GM23248 (cell line): ENCODE data around the gene LYG1. TPM values are rescaled to one million over a fixed set of nuclear protein-coding genes. Genes with fewer than 3 reads are reported as not detected.

ENCODE experiments used
- DNase-seq: peaks from one replicate; pipeline ENCODE4 v3.0.0-alpha.2; 2015
- H2AFZ ChIP-seq: fragments of 200-600 bp; sonication (generic); 2 replicates; pipeline ENCODE4 v1.6.1; 2016; ENCODE audit warnings: antibody characterized with exemption
- H3F3A ChIP-seq: fragments of 200-600 bp; sonication (generic); 2 replicates; pipeline ENCODE4 v1.6.1; 2016; ENCODE audit warnings: mild to moderate bottlenecking, antibody characterized with exemption, mixed run types; ENCODE audit not compliant: insufficient read depth
- H3K27ac ChIP-seq: fragments of 200-600 bp; sonication (generic); 2 replicates; pipeline ENCODE4 v1.5.1; 2016; ENCODE audit warnings: mild to moderate bottlenecking
- H3K27me3 ChIP-seq: fragments of 200-600 bp; sonication (generic); replicated peaks from 2 replicates; pipeline ENCODE4 v1.6.1; 2016; ENCODE audit warnings: mild to moderate bottlenecking; ENCODE audit not compliant: insufficient read depth
- H3K36me3 ChIP-seq: fragments of 200-600 bp; sonication (generic); 2 replicates; pipeline ENCODE4 v1.6.1; 2016; ENCODE audit warnings: low read depth, mild to moderate bottlenecking
- H3K4me1 ChIP-seq: fragments of 200-600 bp; sonication (generic); 2 replicates; pipeline ENCODE4 v1.6.1; 2016; ENCODE audit warnings: mild to moderate bottlenecking; ENCODE audit not compliant: insufficient read depth
- H3K4me2 ChIP-seq: fragments of 200-600 bp; sonication (generic); one replicate; pipeline ENCODE4 v1.6.1; 2016; ENCODE audit warnings: mild to moderate bottlenecking; ENCODE audit not compliant: unreplicated experiment
- H3K4me3 ChIP-seq: fragments of 200-600 bp; sonication (generic); 2 replicates; pipeline ENCODE4 v1.5.1; 2016; ENCODE audit warnings: mild to moderate bottlenecking
- H3K79me2 ChIP-seq: fragments of 200-600 bp; sonication (generic); 2 replicates; pipeline ENCODE4 v1.6.1; 2016; ENCODE audit warnings: mild to moderate bottlenecking; ENCODE audit not compliant: insufficient read depth
- H3K9ac ChIP-seq: fragments of 200-600 bp; sonication (generic); 2 replicates; pipeline ENCODE4 v1.6.1; 2016; ENCODE audit warnings: mild to moderate bottlenecking
- H3K9me2 ChIP-seq: fragments of 200-600 bp; sonication (generic); 2 replicates; pipeline ENCODE4 v1.6.1; 2016; ENCODE audit warnings: mixed run types, mild to moderate bottlenecking, moderate library complexity; ENCODE audit not compliant: insufficient read depth
- H3K9me3 ChIP-seq: fragments of 200-600 bp; sonication (generic); one replicate; pipeline ENCODE4 v1.6.1; 2017; ENCODE audit warnings: low read depth
- H4K20me1 ChIP-seq: fragments of 200-600 bp; sonication (generic); 2 replicates; pipeline ENCODE4 v1.6.0; 2016; ENCODE audit not compliant: insufficient read depth
- EZH2 ChIP-seq: fragments of 200-600 bp; sonication (generic); IDR thresholded peaks from 2 replicates; pipeline ENCODE4 v1.6.1; 2018; ENCODE audit warnings: antibody characterized with exemption, mild to moderate bottlenecking; ENCODE audit not compliant: insufficient read depth, poor library complexity, severe bottlenecking
- EZH2phosphoT487 ChIP-seq: fragments of 200-600 bp; sonication (generic); IDR thresholded peaks from 2 replicates; pipeline ENCODE4 v1.6.1; 2018; ENCODE audit warnings: antibody characterized with exemption, moderate library complexity, mild to moderate bottlenecking, low read depth; ENCODE audit not compliant: insufficient read depth
- WGBS, 2 experiments: methylation state at CpG; one replicate each; pipeline ENCODE4 v1.1.6; 2015 to 2017; ENCODE audit warnings: low lambda C conversion rate in 2 of 2, low coverage in 1 of 2; ENCODE audit errors: missing lambda C conversion rate in 2 of 2; 5-methylcytosine and 5-hydroxymethylcytosine counted together
- in situ Hi-C: fragments of 300-500 bp; cut with MboI; formaldehyde crosslinking; loops from 2 replicates; pipeline ENCODE4 v1.15.0; 2020
- polyA plus RNA-seq: library from polyadenylated mRNA; unstranded; fragments of >200 nt; fragmentation: Nextera tagmentation; extraction: Ambion mirVana; gene quantifications from 2 replicates; pipeline ENCODE4 v1.2.1, GENCODE V29; 2016
- total RNA-seq: library from RNA; depleted of rRNA; stranded (reverse); fragments of >200 nt; shearing (Covaris generic); gene quantifications from 2 replicates; pipeline ENCODE4 v1.2.3, GENCODE V29; 2014; rRNA removed

LYG1 gene
- total and polyA plus RNA-seq, 2 experiments from 2014 or later = 0.19 TPM; not detected in 1

- H3F3A ChIP-seq = no peaks in the 10 kb centered on the region
- H3K79me2 ChIP-seq = no peaks in the 10 kb centered on the region
- WGBS, 2 experiments = 67 to 76% methylated on average over 2 of the region's 2 CpGs
- no peak for TF ChIP-seq EZH2
- no peak for TF ChIP-seq EZH2phosphoT487
- no peaks in the 10 kb centered on the region for H3K27me3 ChIP-seq
- no peaks in the 10 kb centered on the region for H3K36me3 ChIP-seq
- H3K9ac ChIP-seq = no peak overlapping the region
- no peak overlapping the region for H3K4me2 ChIP-seq
- no peaks in the 10 kb centered on the region for H4K20me1 ChIP-seq
- DNase-seq = no peak
- H3K9me3 ChIP-seq = no peaks in the 10 kb centered on the region
- no peaks in the 10 kb centered on the region for H3K4me1 ChIP-seq
- H2AFZ ChIP-seq = no peak overlapping the region
- H3K4me3 ChIP-seq = no peak overlapping the region
- no peaks in the 10 kb centered on the region for H3K9me2 ChIP-seq
- in situ Hi-C loops = no loop called here
- no peak overlapping the region for H3K27ac ChIP-seq
Observed at GRCh38 chr2:99249951-99250350, 51.0 kb downstream of the LYG1 start.

DNA sequence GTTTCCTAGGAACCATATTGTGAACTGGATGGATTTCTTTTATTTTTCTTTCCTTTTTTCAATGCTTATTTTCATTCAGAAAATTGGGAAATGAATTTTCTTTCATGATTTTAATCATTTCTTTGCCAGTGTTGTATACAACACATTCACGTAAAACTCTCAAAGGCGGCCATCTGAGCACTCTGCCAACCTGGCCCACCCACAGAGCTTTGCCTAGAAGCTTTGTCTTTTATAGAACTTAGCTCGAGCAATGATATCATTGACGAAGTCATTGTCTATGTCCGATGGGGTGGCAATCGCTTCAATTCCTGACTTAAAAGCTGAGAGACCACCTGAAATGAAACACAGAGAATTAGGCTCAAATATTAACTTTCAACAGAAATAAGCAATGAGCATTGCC lies 58.8 kb downstream of the LYG1 start:
- WGBS, 2 experiments = 25 to 28% methylated on average over 6 of the region's 6 CpGs
- no peak overlapping the region for H2AFZ ChIP-seq
- no peaks in the 10 kb centered on the region for H3K36me3 ChIP-seq
- no peaks in the 10 kb centered on the region for H3K79me2 ChIP-seq
- in situ Hi-C loops = no loop called here
- no peaks in the 10 kb centered on the region for H3F3A ChIP-seq
- H3K9me2 ChIP-seq = no peaks in the 10 kb centered on the region
- H3K4me3 ChIP-seq = no peak overlapping the region
- TF ChIP-seq EZH2 (no peak), EZH2phosphoT487 (no peak)
- H3K4me1 ChIP-seq = no peaks in the 10 kb centered on the region
- no peak overlapping the region for H3K27ac ChIP-seq
- no peaks in the 10 kb centered on the region for H3K27me3 ChIP-seq
- H3K4me2 ChIP-seq = no peak overlapping the region
- H3K9ac ChIP-seq = no peak overlapping the region
- H4K20me1 ChIP-seq = no peaks in the 10 kb centered on the region
- H3K9me3 ChIP-seq = no peaks in the 10 kb centered on the region
- no peak for DNase-seq

- no peaks in the 10 kb centered on the region for H3K9me2 ChIP-seq
- H3K9ac ChIP-seq = no peak overlapping the region
- H3K36me3 ChIP-seq = no peaks in the 10 kb centered on the region
- no peak overlapping the region for H3K4me2 ChIP-seq
- WGBS, 2 experiments = 80 to 93% methylated on average over 6 of the region's 6 CpGs
- H3K79me2 ChIP-seq = no peaks in the 10 kb centered on the region
- in situ Hi-C loops = no loop called here
- H3K9me3 ChIP-seq = no peaks in the 10 kb centered on the region
- no peak overlapping the region for H3K27ac ChIP-seq
- no peaks in the 10 kb centered on the region for H4K20me1 ChIP-seq
- no peaks in the 10 kb centered on the region for H3K4me1 ChIP-seq
- H3K27me3 ChIP-seq = no peaks in the 10 kb centered on the region
- no peak overlapping the region for H3K4me3 ChIP-seq
- no peak for TF ChIP-seq EZH2phosphoT487
- no peak for TF ChIP-seq EZH2
- no peak overlapping the region for H2AFZ ChIP-seq
- no peak for DNase-seq
- H3F3A ChIP-seq = no peaks in the 10 kb centered on the region
Observed at GRCh38 chr2:99240431-99240830, 60.6 kb downstream of the LYG1 start.

DNA sequence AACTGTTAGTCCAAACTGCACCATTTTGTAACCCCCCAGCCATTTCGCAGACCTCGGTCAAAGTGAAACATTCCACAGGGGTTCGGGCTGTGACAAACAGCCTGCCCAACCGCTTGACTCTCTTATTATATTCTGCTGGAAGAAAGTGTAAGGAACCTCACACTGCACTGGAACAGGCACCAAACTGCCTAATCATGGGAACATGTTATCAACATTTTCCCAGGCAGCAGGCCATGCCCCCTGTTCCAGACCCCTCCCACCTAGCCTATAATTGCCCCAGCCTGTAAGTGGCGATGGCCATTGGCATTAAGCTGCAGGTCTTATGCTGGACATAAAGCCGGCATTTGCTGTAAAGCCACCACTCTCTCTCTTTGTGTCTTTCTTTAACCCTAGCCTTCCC lies 62.4 kb downstream of the LYG1 start:
- Histone ChIP-seq H3K4me3 (no peak overlapping the region), H4K20me1 (no peaks in the 10 kb centered on the region), H3K9me2 (no peaks in the 10 kb centered on the region), H3K27ac (no peak overlapping the region), H3K27me3 (no peaks in the 10 kb centered on the region), H3K36me3 (no peaks in the 10 kb centered on the region), H3K79me2 (no peaks in the 10 kb centered on the region), H2AFZ (no peak overlapping the region), H3K4me2 (no peak overlapping the region), H3K4me1 (no peaks in the 10 kb centered on the region), H3K9me3 (no peaks in the 10 kb centered on the region), H3K9ac (no peak overlapping the region), H3F3A (no peaks in the 10 kb centered on the region)
- in situ Hi-C loops = no loop called here
- TF ChIP-seq EZH2 (no peak), EZH2phosphoT487 (no peak)
- 83 to 88% methylated on average over 6 of the region's 6 CpGs for whole genome bisulfite sequencing, 2 experiments
- DNase-seq = no peak

Other genes with a start within 250 kb of the LYG1 start
- gene C2orf15, start 159.5 kb downstream of the LYG1 start, total RNA-seq = not detected in 2 replicates
- not detected in 2 replicates for gene C2orf15, start 159.5 kb downstream of the LYG1 start, polyA plus RNA-seq
- gene TSGA10, start 146.3 kb downstream of the LYG1 start, total RNA-seq = 1.4 and 3.0 TPM in 2 replicates
- gene TSGA10, start 146.3 kb downstream of the LYG1 start, polyA plus RNA-seq = 0.60 and 1.2 TPM in 2 replicates
- gene LIPT1, start 146.2 kb downstream of the LYG1 start, total RNA-seq = 6.6 and 8.8 TPM in 2 replicates
- gene LIPT1, start 146.2 kb downstream of the LYG1 start, polyA plus RNA-seq = 4.6 TPM in 2 replicates
- gene MITD1, start 120.1 kb downstream of the LYG1 start, total RNA-seq = 15.8 and 25.4 TPM in 2 replicates
- 20.7 and 22.0 TPM in 2 replicates for gene MITD1, start 120.1 kb downstream of the LYG1 start, polyA plus RNA-seq
- gene MRPL30, start 120.0 kb downstream of the LYG1 start, total RNA-seq = 29.2 and 30.9 TPM in 2 replicates
- gene MRPL30, start 120.0 kb downstream of the LYG1 start, polyA plus RNA-seq = 22.6 and 22.8 TPM in 2 replicates
- not detected in 2 replicates for gene LYG2, start 45.5 kb downstream of the LYG1 start, total RNA-seq
- gene LYG2, start 45.5 kb downstream of the LYG1 start, polyA plus RNA-seq = not detected in 2 replicates
- 63.4 and 75.1 TPM in 2 replicates for gene TXNDC9, start 35.1 kb upstream of the LYG1 start, total RNA-seq
- 92.6 and 92.7 TPM in 2 replicates for gene TXNDC9, start 35.1 kb upstream of the LYG1 start, polyA plus RNA-seq
- 6.7 and 19.5 TPM in 2 replicates for gene EIF5B, start 36.2 kb upstream of the LYG1 start, total RNA-seq
- gene EIF5B, start 36.2 kb upstream of the LYG1 start, polyA plus RNA-seq = 27.0 and 27.7 TPM in 2 replicates
- gene REV1, start 188.8 kb upstream of the LYG1 start, total RNA-seq = 15.0 and 19.5 TPM in 2 replicates
- gene REV1, start 188.8 kb upstream of the LYG1 start, polyA plus RNA-seq = 14.4 and 15.1 TPM in 2 replicates